Cerebellar cortex (tissue), 1 donor: ENCODE measurements around the gene NAGK.

Experiments used
- DNase-seq: peaks from one replicate; pipeline ENCODE4 v3.0.0-alpha.2; 2015; ENCODE audit warnings: low spot score

NAGK gene

GRCh38 chr2:71108091-71108490 is 39.6 kb downstream of the NAGK start:
- no peak for DNase-seq

- DNase-seq = no peak
Observed at GRCh38 chr2:71113843-71114242, 45.4 kb downstream of the NAGK start.

GRCh38 chr2:71117063-71117462 is 48.6 kb downstream of the NAGK start:
- DNase-seq = no peak

- no peak for DNase-seq
Observed at GRCh38 chr2:71120195-71120594, 51.7 kb downstream of the NAGK start.

GRCh38 chr2:71121479-71121878 is 53.0 kb downstream of the NAGK start:
- DNase-seq = no peak

GRCh38 chr2:71122387-71123298 is 54.2 kb downstream of the NAGK start:
- DNase-seq = no peak

GRCh38 chr2:71125506-71126294 is 57.3 kb downstream of the NAGK start:
- no peak for DNase-seq

GRCh38 chr2:71126957-71127356 is 58.5 kb downstream of the NAGK start:
- no peak for DNase-seq
